ENCODE results near the gene INCENP. TPM values are rescaled to one million over a fixed set of nuclear protein-coding genes. Genes with fewer than 3 reads are reported as not detected.

INCENP gene
- total and polyA plus RNA-seq, 2 donors (not counting 1 experiment from before 2014, with no cell fraction given): 8.9 to 37.8 TPM

DNA sequence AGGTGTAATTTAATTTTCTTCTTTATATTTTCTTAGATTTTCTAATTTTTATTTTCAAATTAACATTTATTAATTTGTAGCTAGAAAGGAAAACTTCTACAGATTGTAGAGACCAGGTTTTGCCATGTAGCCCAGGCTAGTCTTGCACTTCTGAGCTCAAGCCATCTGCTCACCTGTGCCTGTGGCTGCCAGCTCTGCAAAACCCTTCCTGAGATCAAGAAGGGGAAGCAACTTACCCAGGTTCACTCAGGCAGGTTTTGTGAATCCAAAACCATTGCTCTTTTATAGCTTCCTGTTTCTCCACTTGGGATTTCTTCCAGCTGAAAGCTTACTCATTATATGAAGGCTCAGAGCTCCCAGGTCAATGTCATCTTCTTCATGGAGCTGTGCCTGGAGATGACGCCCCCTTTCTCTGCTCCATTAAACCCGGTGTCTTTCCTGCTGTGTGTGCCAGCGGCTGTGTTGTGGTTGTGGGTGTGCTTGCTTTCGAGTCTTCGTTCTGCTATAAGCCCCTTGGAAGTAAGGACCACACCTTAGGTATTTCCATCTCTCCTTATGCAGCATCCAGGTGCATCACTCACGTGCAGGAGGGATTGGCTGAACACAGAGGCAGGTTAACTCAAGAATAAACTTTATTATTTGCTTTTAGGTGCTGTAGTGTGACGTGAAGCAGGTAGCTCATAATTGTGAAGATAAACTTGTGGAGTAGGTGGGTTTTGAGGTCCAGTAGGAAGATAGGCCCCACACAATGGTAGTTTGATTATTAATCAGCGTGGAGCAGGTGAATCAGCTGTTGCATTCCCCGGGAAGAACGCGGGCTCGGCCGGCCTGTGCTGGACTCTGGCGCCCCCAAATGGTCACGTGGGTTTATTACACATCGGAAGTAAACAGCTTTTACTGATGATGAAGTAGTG lies 42.2 kb upstream of the INCENP start:
- peak; percentile 92 for ATAC-seq (ENCODE audit: low read depth)
- no peak overlapping the region for H3K27ac Mint-ChIP-seq
- Histone ChIP-seq H4K20me1 (ENCODE audit: control insufficient read depth, insufficient read depth, low read length, poor library complexity, severe bottlenecking) (no peaks in the 10 kb centered on the region), H3K4me2 (replicated peaks; ENCODE audit: low read depth, low read length, poor library complexity, severe bottlenecking) (peak overlapping the region; percentile 66), H3K27me3 (replicated peaks in 1 of 4; ENCODE audit: control extremely low read depth in 1 of 4, control insufficient read depth in 3 of 4, insufficient read depth in 4 of 4, low read length in 3 of 4) (peaks cover 0 to 3% (median 0%) of the 10 kb centered on the region in 4 experiments), H3K4me3 (ENCODE audit: control extremely low read depth in 1 of 5, extremely low read depth in 1 of 5, insufficient read depth in 1 of 5, low read depth in 2 of 5, low read length in 4 of 5) (peak overlapping the region in 4 of 5 experiments; percentile 12 to 47 (median 23)), H3K27ac (ENCODE audit: low read length in 2 of 2) (no peak overlapping the region), H3K4me1 (ENCODE audit: control insufficient read depth in 2 of 2, insufficient read depth in 2 of 2, low read length in 2 of 2) (peaks cover 6 to 9% of the 10 kb centered on the region in 2 donors), H3K36me3 (replicated peaks in 1 of 2; ENCODE audit: control extremely low read depth in 1 of 2, control insufficient read depth in 1 of 2, extremely low read depth in 1 of 2, insufficient read depth in 2 of 2, low read length in 1 of 2) (no peaks in the 10 kb centered on the region), H3K9me3 (ENCODE audit: control extremely low read depth in 1 of 3, control insufficient read depth in 2 of 3, insufficient read depth in 1 of 3, low read length in 2 of 3) (no peaks in the 10 kb centered on the region), H3K79me2 (ENCODE audit: control insufficient read depth, insufficient read depth, low read length) (no peaks in the 10 kb centered on the region), H2AFZ (ENCODE audit: insufficient read depth, low read depth, low read length, poor library complexity, severe bottlenecking) (peak overlapping the region; percentile 45), H3K9ac (ENCODE audit: low read length) (peak overlapping the region; percentile 30)
- intact Hi-C loops (cut with micrococcal nuclease): loop anchor here (1.0 to 5.0 kb wide), 5 partner anchors 114 to 284 kb away; partner anchors contain the start of gene FTH1
- ChIA-PET POLR2A (interaction anchor here (0.9 to 1.7 kb wide), 5 partner anchors 114 to 202 kb away, joined by 3 to 14 read pairs (median 4); partner anchors contain the start of gene FTH1), CTCF (interaction anchor here (0.6 to 10.3 kb wide), 71 partner anchors 8 to 334 kb away, joined by 3 to 424 read pairs (median 6); partner anchors contain the start of genes BEST1, FADS1, FEN1 and FTH1)
- DNase-seq: peak; percentile 84
- no peaks in the 10 kb centered on the region for H3K9me3 Mint-ChIP-seq (ENCODE audit: insufficient read depth)
- WGBS (ENCODE audit: insufficient coverage): under 1% methylated on average over 11 of the region's 16 CpGs
- no peaks in the 10 kb centered on the region for H3K27me3 Mint-ChIP-seq
- peak overlapping the region; percentile 75 for H3K4me3 Mint-ChIP-seq
- peaks cover 9% of the 10 kb centered on the region for H3K4me1 Mint-ChIP-seq
- TF ChIP-seq EZH2 (IDR thresholded peaks at IDR 0.05; ENCODE audit: borderline replicate concordance, insufficient read depth, low read depth, low read length, poor library complexity, severe bottlenecking): no peak
- TF ChIP-seq, protein P1, sequence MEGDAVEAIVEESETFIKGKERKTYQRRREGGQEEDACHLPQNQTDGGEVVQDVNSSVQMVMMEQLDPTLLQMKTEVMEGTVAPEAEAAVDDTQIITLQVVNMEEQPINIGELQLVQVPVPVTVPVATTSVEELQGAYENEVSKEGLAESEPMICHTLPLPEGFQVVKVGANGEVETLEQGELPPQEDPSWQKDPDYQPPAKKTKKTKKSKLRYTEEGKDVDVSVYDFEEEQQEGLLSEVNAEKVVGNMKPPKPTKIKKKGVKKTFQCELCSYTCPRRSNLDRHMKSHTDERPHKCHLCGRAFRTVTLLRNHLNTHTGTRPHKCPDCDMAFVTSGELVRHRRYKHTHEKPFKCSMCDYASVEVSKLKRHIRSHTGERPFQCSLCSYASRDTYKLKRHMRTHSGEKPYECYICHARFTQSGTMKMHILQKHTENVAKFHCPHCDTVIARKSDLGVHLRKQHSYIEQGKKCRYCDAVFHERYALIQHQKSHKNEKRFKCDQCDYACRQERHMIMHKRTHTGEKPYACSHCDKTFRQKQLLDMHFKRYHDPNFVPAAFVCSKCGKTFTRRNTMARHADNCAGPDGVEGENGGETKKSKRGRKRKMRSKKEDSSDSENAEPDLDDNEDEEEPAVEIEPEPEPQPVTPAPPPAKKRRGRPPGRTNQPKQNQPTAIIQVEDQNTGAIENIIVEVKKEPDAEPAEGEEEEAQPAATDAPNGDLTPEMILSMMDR (IDR thresholded peaks at IDR 0.05): peak; percentile 98

Measured in B cell (primary cell).